SU-DHL-6 (cell line): Measurements from ENCODE around the gene VAMP3.

Experiments
- EZH2phosphoT487 ChIP-seq: fragments of 200-600 bp; sonication (generic), shearing (Covaris generic); conservative IDR thresholded peaks from 2 replicates; pipeline ENCODE4 v1.6.1; 2018; ENCODE audit warnings: mild to moderate bottlenecking, antibody characterized with exemption, low read length, moderate library complexity, mixed read lengths
- TF ChIP-seq, protein P1 (sequence below): fragments of 200-600 bp; sonication (generic); IDR thresholded peaks from one replicate; pipeline ENCODE4 v1.5.1; 2017; ENCODE audit warnings: antibody characterized with exemption, mild to moderate bottlenecking, low read length, moderate library complexity; ENCODE audit not compliant: insufficient read depth, poor library complexity, severe bottlenecking

DNA sequence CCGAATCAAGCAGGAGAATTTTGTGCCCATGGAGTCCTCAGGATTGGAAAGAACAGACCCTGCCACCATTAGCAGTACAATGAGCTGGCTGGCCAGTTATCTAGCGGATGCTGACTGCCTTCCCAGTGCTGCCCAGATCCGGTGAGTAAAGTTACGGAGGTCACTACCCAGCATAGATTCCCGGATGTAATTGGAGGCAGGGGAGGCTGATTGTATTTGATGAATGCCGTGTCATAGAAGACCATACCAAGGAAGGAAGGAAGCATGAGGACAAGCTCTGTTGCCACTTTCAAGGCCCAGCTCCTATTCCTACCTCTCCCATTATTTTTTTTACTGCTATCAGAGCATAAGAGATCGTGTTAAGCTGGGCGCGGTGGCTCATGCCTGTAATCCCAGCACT is 26.2 kb upstream of the VAMP3 start:
- TF ChIP-seq, protein P1, sequence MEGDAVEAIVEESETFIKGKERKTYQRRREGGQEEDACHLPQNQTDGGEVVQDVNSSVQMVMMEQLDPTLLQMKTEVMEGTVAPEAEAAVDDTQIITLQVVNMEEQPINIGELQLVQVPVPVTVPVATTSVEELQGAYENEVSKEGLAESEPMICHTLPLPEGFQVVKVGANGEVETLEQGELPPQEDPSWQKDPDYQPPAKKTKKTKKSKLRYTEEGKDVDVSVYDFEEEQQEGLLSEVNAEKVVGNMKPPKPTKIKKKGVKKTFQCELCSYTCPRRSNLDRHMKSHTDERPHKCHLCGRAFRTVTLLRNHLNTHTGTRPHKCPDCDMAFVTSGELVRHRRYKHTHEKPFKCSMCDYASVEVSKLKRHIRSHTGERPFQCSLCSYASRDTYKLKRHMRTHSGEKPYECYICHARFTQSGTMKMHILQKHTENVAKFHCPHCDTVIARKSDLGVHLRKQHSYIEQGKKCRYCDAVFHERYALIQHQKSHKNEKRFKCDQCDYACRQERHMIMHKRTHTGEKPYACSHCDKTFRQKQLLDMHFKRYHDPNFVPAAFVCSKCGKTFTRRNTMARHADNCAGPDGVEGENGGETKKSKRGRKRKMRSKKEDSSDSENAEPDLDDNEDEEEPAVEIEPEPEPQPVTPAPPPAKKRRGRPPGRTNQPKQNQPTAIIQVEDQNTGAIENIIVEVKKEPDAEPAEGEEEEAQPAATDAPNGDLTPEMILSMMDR = no peak
- TF ChIP-seq EZH2phosphoT487 = no peak
